ENCODE results near the gene ABLIM1.

Gene ABLIM1

DNA sequence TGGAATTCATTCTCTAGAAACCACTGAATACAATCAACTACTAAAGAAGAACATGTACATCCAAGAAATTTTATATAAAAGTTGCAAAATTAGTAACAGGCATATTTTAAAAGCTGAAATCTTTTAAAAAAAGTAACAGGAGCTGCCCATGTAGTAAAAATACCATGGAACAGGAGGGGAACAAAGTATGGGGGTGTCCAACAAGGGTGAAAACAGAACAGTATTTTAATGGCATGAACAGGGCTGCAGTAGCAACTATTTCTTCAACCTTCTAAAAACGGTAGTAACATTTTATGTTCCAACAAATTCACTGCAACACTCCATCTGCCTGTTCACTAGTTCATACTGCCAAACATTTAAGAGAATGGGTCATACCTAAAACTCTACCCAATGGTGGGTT, 77.0 kb downstream of the ABLIM1 start (continued):
- TF ChIP-seq, protein P1, sequence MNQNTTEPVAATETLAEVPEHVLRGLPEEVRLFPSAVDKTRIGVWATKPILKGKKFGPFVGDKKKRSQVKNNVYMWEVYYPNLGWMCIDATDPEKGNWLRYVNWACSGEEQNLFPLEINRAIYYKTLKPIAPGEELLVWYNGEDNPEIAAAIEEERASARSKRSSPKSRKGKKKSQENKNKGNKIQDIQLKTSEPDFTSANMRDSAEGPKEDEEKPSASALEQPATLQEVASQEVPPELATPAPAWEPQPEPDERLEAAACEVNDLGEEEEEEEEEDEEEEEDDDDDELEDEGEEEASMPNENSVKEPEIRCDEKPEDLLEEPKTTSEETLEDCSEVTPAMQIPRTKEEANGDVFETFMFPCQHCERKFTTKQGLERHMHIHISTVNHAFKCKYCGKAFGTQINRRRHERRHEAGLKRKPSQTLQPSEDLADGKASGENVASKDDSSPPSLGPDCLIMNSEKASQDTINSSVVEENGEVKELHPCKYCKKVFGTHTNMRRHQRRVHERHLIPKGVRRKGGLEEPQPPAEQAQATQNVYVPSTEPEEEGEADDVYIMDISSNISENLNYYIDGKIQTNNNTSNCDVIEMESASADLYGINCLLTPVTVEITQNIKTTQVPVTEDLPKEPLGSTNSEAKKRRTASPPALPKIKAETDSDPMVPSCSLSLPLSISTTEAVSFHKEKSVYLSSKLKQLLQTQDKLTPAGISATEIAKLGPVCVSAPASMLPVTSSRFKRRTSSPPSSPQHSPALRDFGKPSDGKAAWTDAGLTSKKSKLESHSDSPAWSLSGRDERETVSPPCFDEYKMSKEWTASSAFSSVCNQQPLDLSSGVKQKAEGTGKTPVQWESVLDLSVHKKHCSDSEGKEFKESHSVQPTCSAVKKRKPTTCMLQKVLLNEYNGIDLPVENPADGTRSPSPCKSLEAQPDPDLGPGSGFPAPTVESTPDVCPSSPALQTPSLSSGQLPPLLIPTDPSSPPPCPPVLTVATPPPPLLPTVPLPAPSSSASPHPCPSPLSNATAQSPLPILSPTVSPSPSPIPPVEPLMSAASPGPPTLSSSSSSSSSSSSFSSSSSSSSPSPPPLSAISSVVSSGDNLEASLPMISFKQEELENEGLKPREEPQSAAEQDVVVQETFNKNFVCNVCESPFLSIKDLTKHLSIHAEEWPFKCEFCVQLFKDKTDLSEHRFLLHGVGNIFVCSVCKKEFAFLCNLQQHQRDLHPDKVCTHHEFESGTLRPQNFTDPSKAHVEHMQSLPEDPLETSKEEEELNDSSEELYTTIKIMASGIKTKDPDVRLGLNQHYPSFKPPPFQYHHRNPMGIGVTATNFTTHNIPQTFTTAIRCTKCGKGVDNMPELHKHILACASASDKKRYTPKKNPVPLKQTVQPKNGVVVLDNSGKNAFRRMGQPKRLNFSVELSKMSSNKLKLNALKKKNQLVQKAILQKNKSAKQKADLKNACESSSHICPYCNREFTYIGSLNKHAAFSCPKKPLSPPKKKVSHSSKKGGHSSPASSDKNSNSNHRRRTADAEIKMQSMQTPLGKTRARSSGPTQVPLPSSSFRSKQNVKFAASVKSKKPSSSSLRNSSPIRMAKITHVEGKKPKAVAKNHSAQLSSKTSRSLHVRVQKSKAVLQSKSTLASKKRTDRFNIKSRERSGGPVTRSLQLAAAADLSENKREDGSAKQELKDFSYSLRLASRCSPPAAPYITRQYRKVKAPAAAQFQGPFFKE (tag by site-specific recombination; IDR thresholded peaks at IDR 0.05; ENCODE audit: borderline replicate concordance) = no peak
- TF ChIP-seq ZBTB21 (tag by site-specific recombination; IDR thresholded peaks at IDR 0.05) (no peak), ZNF2 (tag by site-specific recombination; IDR thresholded peaks at IDR 0.05) (no peak), HOXD13 (CRISPR knock-in tag; IDR thresholded peaks at IDR 0.05; ENCODE audit: borderline replicate concordance) (no peak), ZNF785 (tag by site-specific recombination; IDR thresholded peaks at IDR 0.05) (no peak), KLF16 (tag by site-specific recombination; IDR thresholded peaks at IDR 0.05) (no peak)
- TF ChIP-seq, protein P2, sequence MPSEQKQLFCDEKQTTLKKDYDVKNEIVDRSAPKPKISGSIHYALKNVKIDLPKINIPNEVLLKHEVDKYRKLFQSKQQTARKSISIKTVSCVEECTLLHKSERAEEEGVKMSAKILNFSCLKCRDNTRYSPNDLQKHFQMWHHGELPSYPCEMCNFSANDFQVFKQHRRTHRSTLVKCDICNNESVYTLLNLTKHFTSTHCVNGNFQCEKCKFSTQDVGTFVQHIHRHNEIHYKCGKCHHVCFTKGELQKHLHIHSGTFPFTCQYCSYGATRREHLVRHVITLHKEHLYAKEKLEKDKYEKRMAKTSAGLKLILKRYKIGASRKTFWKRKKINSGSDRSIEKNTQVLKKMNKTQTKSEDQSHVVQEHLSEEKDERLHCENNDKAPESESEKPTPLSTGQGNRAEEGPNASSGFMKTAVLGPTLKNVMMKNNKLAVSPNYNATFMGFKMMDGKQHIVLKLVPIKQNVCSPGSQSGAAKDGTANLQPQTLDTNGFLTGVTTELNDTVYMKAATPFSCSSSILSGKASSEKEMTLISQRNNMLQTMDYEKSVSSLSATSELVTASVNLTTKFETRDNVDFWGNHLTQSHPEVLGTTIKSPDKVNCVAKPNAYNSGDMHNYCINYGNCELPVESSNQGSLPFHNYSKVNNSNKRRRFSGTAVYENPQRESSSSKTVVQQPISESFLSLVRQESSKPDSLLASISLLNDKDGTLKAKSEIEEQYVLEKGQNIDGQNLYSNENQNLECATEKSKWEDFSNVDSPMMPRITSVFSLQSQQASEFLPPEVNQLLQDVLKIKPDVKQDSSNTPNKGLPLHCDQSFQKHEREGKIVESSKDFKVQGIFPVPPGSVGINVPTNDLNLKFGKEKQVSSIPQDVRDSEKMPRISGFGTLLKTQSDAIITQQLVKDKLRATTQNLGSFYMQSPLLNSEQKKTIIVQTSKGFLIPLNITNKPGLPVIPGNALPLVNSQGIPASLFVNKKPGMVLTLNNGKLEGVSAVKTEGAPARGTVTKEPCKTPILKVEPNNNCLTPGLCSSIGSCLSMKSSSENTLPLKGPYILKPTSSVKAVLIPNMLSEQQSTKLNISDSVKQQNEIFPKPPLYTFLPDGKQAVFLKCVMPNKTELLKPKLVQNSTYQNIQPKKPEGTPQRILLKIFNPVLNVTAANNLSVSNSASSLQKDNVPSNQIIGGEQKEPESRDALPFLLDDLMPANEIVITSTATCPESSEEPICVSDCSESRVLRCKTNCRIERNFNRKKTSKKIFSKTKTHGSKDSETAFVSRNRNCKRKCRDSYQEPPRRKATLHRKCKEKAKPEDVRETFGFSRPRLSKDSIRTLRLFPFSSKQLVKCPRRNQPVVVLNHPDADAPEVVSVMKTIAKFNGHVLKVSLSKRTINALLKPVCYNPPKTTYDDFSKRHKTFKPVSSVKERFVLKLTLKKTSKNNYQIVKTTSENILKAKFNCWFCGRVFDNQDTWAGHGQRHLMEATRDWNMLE (tag by site-specific recombination; conservative IDR thresholded peaks at IDR 0.05; ENCODE audit: low read depth) = no peak
- TF ChIP-seq, protein P3, sequence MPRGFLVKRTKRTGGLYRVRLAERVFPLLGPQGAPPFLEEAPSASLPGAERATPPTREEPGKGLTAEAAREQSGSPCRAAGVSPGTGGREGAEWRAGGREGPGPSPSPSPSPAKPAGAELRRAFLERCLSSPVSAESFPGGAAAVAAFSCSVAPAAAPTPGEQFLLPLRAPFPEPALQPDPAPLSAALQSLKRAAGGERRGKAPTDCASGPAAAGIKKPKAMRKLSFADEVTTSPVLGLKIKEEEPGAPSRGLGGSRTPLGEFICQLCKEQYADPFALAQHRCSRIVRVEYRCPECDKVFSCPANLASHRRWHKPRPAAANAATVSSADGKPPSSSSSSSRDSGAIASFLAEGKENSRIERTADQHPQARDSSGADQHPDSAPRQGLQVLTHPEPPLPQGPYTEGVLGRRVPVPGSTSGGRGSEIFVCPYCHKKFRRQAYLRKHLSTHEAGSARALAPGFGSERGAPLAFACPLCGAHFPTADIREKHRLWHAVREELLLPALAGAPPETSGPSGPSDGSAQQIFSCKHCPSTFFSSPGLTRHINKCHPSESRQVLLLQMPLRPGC (tag by site-specific recombination; IDR thresholded peaks at IDR 0.05) = no peak
- TF ChIP-seq, protein P4, sequence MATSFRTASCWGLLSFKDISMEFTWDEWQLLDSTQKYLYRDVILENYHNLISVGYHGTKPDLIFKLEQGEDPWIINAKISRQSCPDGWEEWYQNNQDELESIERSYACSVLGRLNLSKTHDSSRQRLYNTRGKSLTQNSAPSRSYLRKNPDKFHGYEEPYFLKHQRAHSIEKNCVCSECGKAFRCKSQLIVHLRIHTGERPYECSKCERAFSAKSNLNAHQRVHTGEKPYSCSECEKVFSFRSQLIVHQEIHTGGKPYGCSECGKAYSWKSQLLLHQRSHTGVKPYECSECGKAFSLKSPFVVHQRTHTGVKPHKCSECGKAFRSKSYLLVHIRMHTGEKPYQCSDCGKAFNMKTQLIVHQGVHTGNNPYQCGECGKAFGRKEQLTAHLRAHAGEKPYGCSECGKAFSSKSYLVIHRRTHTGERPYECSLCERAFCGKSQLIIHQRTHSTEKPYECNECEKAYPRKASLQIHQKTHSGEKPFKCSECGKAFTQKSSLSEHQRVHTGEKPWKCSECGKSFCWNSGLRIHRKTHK (tag by site-specific recombination; IDR thresholded peaks at IDR 0.05) = no peak
- TF ChIP-seq, protein P5, sequence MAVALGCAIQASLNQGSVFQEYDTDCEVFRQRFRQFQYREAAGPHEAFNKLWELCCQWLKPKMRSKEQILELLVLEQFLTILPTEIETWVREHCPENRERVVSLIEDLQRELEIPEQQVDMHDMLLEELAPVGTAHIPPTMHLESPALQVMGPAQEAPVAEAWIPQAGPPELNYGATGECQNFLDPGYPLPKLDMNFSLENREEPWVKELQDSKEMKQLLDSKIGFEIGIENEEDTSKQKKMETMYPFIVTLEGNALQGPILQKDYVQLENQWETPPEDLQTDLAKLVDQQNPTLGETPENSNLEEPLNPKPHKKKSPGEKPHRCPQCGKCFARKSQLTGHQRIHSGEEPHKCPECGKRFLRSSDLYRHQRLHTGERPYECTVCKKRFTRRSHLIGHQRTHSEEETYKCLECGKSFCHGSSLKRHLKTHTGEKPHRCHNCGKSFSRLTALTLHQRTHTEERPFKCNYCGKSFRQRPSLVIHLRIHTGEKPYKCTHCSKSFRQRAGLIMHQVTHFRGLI (tag by site-specific recombination; IDR thresholded peaks at IDR 0.05) = no peak
- TF ChIP-seq, protein P6, sequence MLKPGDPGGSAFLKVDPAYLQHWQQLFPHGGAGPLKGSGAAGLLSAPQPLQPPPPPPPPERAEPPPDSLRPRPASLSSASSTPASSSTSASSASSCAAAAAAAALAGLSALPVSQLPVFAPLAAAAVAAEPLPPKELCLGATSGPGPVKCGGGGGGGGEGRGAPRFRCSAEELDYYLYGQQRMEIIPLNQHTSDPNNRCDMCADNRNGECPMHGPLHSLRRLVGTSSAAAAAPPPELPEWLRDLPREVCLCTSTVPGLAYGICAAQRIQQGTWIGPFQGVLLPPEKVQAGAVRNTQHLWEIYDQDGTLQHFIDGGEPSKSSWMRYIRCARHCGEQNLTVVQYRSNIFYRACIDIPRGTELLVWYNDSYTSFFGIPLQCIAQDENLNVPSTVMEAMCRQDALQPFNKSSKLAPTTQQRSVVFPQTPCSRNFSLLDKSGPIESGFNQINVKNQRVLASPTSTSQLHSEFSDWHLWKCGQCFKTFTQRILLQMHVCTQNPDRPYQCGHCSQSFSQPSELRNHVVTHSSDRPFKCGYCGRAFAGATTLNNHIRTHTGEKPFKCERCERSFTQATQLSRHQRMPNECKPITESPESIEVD (tag by site-specific recombination; IDR thresholded peaks at IDR 0.05) = no peak
